Keratinocyte (primary cell): ENCODE data around the gene SUSD3.

ENCODE experiments used
- EZH2 ChIP-seq: IDR thresholded peaks from one replicate; pipeline ENCODE4 v1.6.1; 2012; ENCODE audit warnings: inconsistent platforms, mild to moderate bottlenecking, low read length, moderate library complexity
- TF ChIP-seq, protein P1 (sequence below), 3 experiments: IDR thresholded peaks in 1 of 3; conservative IDR thresholded peaks in 1 of 3; optimal IDR thresholded peaks in 1 of 3; 2 replicates in 2 of 3; 3 replicates in 1 of 3; pipeline versions ENCODE3 to v1.5.1; 2011; ENCODE audit warnings: low read length in 3 of 3, mild to moderate bottlenecking in 3 of 3, moderate library complexity in 2 of 3, control low read depth in 1 of 3, inconsistent platforms in 1 of 3; ENCODE audit not compliant: insufficient read depth in 2 of 3; ENCODE audit errors: extremely low read depth in 1 of 3

DNA sequence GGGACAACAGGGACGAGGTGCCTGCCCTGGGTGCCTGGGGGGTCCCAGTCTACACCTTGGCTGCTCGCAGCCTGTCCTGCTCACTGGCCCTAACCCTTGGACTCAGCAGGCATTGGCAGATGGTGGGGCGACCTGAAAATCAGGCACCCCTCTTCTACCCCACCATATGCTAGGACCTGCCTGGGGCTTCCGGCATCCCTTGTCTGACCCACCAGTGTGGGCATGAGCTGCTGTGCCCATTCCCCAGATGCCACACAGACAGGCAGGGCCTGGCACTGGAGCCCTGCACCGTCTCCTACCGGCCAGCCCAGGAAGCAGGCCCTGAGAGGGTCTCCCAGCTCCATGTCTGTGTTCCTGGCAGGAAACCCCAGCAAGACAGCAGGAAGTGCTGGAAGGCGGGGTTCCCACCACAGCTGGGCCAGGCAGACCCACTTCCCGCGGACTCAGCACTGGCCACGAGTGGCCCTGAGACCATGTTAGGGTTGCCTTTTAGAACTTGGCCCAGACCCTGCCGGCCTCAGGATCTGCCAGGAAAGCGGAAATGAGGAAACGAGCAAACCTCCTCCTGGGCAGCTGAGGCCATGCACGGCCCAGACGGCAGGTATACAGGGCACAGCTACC lies 72.5 kb downstream of the SUSD3 start:
- TF ChIP-seq, protein P1, sequence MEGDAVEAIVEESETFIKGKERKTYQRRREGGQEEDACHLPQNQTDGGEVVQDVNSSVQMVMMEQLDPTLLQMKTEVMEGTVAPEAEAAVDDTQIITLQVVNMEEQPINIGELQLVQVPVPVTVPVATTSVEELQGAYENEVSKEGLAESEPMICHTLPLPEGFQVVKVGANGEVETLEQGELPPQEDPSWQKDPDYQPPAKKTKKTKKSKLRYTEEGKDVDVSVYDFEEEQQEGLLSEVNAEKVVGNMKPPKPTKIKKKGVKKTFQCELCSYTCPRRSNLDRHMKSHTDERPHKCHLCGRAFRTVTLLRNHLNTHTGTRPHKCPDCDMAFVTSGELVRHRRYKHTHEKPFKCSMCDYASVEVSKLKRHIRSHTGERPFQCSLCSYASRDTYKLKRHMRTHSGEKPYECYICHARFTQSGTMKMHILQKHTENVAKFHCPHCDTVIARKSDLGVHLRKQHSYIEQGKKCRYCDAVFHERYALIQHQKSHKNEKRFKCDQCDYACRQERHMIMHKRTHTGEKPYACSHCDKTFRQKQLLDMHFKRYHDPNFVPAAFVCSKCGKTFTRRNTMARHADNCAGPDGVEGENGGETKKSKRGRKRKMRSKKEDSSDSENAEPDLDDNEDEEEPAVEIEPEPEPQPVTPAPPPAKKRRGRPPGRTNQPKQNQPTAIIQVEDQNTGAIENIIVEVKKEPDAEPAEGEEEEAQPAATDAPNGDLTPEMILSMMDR (optimal IDR thresholded peaks at IDR 0.05 in 1 of 3, IDR thresholded peaks at IDR 0.05 in 1 of 3, conservative IDR thresholded peaks at IDR 0.05 in 1 of 3; ENCODE audit: extremely low read depth in 1 of 3, insufficient read depth in 2 of 3, low read length in 3 of 3) = no peak
- no peak for TF ChIP-seq EZH2
